MCF 10A (cell line): Measurements from ENCODE around the gene NRP1. TPM values are rescaled to one million over a fixed set of nuclear protein-coding genes. Genes with fewer than 3 reads are reported as not detected.

ENCODE experiments used
- BruUV-seq: library from RNA; stranded (reverse); fragments of 400-500 nt; replicated peaks from 2 replicates; lab custom pipeline; 2021; lab: Mats Ljungman, UMichigan
- CTCF ChIA-PET: fragments of 300-600 bp; sonication (Branson Sonifier 250); formaldehyde crosslinking; extraction: SDS; loops from one replicate; lab custom pipeline; 2021; ENCODE audit warnings: antibody characterized with exemption, inconsistent platforms; lab: Yijun Ruan, JAX
- POLR2A ChIA-PET: fragments of 300-600, 350-650 bp; sonication (Branson Sonifier 250); formaldehyde crosslinking; extraction: SDS; loops from one replicate; lab custom pipeline; 2020; ENCODE audit warnings: antibody characterized with exemption, inconsistent platforms; lab: Yijun Ruan, JAX
- DNase-seq: peaks from one replicate; pipeline ENCODE4 v3.0.0-alpha.2; 2018; ENCODE audit not compliant: unreplicated experiment
- H3K27ac Mint-ChIP-seq: one replicate; pipeline ENCODE4 v1.8.0; 2022; ENCODE audit warnings: mild to moderate bottlenecking, low read depth, mixed read lengths; ENCODE audit not compliant: unreplicated experiment
- H3K27me3 Mint-ChIP-seq: one replicate; pipeline ENCODE4 v1.8.0; 2022; ENCODE audit warnings: mixed read lengths; ENCODE audit not compliant: insufficient read depth, unreplicated experiment
- H3K36me3 Mint-ChIP-seq: one replicate; pipeline ENCODE4 v1.8.0; 2022; ENCODE audit warnings: mild to moderate bottlenecking, moderate library complexity, mixed read lengths; ENCODE audit not compliant: insufficient read depth, unreplicated experiment
- H3K4me1 Mint-ChIP-seq: one replicate; pipeline ENCODE4 v1.8.0; 2022; ENCODE audit warnings: mixed read lengths; ENCODE audit not compliant: insufficient read depth, unreplicated experiment
- H3K4me3 Mint-ChIP-seq: one replicate; pipeline ENCODE4 v1.8.0; 2022; ENCODE audit warnings: mild to moderate bottlenecking, moderate library complexity, mixed read lengths; ENCODE audit not compliant: unreplicated experiment
- H3K9me3 Mint-ChIP-seq: one replicate; pipeline ENCODE4 v1.8.0; 2022; ENCODE audit warnings: mixed read lengths; ENCODE audit not compliant: unreplicated experiment
- intact Hi-C: fragments of 100-400 bp; cut with micrococcal nuclease; formaldehyde crosslinking; loops from 2 replicates; pipeline ENCODE4 v1.14.1; 2022
- total RNA-seq: library from RNA; stranded (reverse); gene quantifications from 2 replicates; pipeline ENCODE4 v1.2.3, GENCODE V29; 2022
- TF ChIP-seq, protein P1 (sequence below): fragments of 200-600 bp; IDR thresholded peaks from one replicate; pipeline ENCODE4 v1.8.0; 2022; ENCODE audit warnings: antibody characterized with exemption, mild to moderate bottlenecking; ENCODE audit not compliant: unreplicated experiment

The NRP1 gene
- total RNA-seq, 1 experiment from 2014 or later, result 66.6 TPM

DNA sequence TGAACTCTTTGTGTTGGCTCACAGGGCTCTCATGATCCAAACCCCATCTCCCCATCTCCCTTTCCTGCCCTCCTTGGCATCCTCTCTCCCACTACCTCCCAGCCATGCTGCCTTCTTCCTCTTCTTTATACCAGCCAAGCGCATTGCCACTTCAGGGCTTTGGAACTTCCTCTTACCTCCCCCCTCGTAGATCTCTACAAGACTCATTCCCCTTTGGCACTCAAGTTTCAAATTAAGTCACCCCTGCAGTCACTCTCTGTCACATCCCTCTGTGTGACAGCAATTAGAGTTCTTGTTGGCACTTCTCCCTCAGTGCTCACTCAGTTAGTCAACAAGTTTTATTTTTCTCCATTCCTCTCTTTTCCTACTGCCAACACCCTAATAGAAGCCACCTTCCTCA, 20.8 kb upstream of the NRP1 start:
- TF ChIP-seq, protein P1, sequence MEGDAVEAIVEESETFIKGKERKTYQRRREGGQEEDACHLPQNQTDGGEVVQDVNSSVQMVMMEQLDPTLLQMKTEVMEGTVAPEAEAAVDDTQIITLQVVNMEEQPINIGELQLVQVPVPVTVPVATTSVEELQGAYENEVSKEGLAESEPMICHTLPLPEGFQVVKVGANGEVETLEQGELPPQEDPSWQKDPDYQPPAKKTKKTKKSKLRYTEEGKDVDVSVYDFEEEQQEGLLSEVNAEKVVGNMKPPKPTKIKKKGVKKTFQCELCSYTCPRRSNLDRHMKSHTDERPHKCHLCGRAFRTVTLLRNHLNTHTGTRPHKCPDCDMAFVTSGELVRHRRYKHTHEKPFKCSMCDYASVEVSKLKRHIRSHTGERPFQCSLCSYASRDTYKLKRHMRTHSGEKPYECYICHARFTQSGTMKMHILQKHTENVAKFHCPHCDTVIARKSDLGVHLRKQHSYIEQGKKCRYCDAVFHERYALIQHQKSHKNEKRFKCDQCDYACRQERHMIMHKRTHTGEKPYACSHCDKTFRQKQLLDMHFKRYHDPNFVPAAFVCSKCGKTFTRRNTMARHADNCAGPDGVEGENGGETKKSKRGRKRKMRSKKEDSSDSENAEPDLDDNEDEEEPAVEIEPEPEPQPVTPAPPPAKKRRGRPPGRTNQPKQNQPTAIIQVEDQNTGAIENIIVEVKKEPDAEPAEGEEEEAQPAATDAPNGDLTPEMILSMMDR, result no peak
- no peak overlapping the region for H3K4me3 Mint-ChIP-seq
- H3K27me3 Mint-ChIP-seq, result no peaks in the 10 kb centered on the region
- ChIA-PET CTCF (no interaction called here), POLR2A (no interaction called here)
- H3K9me3 Mint-ChIP-seq, result no peaks in the 10 kb centered on the region
- H3K4me1 Mint-ChIP-seq, result peaks cover 10% of the 10 kb centered on the region
- intact Hi-C loops, result no loop called here
- DNase-seq, result no peak
- H3K27ac Mint-ChIP-seq, result no peak overlapping the region
- no TSS peak for BruUV-seq
- H3K36me3 Mint-ChIP-seq, result no peaks in the 10 kb centered on the region

DNA sequence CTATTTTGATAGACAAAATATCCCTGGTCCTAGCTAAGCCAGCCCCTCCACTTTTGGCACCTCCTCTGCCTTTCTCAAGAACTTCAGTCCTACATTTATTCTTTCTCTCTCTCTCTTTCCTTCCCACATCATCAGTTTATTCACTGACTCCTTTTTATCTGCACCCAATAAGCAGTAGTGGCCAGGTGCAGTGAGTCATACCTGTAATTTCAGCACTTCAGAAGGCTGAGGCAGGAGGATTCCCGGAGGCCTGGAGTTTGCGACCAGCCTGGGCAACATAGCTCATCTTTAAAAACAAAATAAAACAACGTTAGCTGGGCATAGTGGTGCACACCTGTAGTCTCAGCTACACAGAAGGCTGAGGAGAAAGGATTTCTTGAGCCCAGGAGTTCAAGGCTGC, 19.4 kb upstream of the NRP1 start:
- Mint-ChIP-seq H3K27ac (no peak overlapping the region), H3K36me3 (no peaks in the 10 kb centered on the region), H3K27me3 (no peaks in the 10 kb centered on the region), H3K9me3 (no peaks in the 10 kb centered on the region), H3K4me1 (peaks cover 10% of the 10 kb centered on the region), H3K4me3 (no peak overlapping the region)
- TF ChIP-seq, protein P1, result no peak
- CTCF ChIA-PET, result no interaction called here
- BruUV-seq, result no TSS peak
- peak; percentile 41 for DNase-seq
- intact Hi-C loops, result no loop called here
- POLR2A ChIA-PET, result no interaction called here

DNA sequence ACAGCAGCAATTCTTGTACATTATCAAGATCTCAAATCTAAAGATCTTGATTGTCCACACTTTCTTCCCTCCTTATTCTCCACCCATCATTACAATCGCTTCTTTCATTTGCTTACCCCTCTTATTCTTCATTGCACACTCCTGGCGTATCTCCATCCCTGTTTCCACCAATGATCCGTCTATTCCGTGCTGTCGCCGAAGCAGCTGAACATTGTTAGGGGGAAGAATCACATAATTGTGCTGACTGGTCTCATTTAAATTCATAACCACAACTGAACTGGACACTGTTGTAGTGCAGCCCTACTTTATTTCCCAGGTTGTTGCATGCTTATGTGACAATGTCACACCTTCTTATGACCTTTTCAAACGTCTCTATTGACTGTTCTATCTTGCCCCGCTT, 18.9 kb upstream of the NRP1 start:
- no peak overlapping the region for H3K4me3 Mint-ChIP-seq
- CTCF ChIA-PET, result no interaction called here
- no peaks in the 10 kb centered on the region for H3K27me3 Mint-ChIP-seq

DNA sequence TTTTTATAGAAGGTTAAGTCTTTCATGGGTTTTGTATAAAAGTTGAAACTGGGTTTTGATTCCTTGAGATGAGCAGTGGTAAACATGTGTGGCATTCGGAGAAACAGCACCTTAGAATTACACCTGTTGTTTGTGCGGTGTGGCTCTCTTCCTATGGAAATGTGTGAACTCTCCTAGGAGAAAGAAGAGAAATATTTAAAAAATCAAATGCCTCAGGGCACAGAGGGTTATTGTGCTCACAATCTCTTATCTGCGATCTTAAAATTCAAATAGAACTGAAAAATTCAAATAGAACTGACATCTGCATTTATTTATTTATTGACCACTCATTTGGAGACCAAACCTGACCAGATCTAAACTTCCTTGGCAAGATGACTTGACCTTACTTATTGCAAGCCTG, 18.1 kb upstream of the NRP1 start:
- Mint-ChIP-seq H3K4me1 (peaks cover 13% of the 10 kb centered on the region), H3K27ac (no peak overlapping the region), H3K36me3 (no peaks in the 10 kb centered on the region), H3K4me3 (no peak overlapping the region), H3K27me3 (no peaks in the 10 kb centered on the region), H3K9me3 (no peaks in the 10 kb centered on the region)
- ChIA-PET POLR2A (no interaction called here), CTCF (no interaction called here)
- DNase-seq, result no peak
- no TSS peak for BruUV-seq
- TF ChIP-seq, protein P1, result no peak
- intact Hi-C loops, result no loop called here

More for the DNA sequence above, 18.9 kb upstream of the NRP1 start:
- no peaks in the 10 kb centered on the region for H3K36me3 Mint-ChIP-seq
- BruUV-seq, result no TSS peak
- TF ChIP-seq, protein P1, result no peak
- no peak for DNase-seq
- no peaks in the 10 kb centered on the region for H3K9me3 Mint-ChIP-seq
- H3K27ac Mint-ChIP-seq, result no peak overlapping the region
- POLR2A ChIA-PET, result no interaction called here
- intact Hi-C loops, result no loop called here
- peaks cover 10% of the 10 kb centered on the region for H3K4me1 Mint-ChIP-seq
